Dermis lymphatic vessel endothelial cell (primary cell): ENCODE measurements around the gene ELK4. TPM values are rescaled to one million over a fixed set of nuclear protein-coding genes. Genes with fewer than 3 reads are reported as not detected.

Source experiments
- total RNA-seq: library from RNA; depleted of rRNA; stranded (reverse); fragments of >200 nt; gene quantifications from 2 replicates; pipeline ENCODE4 v1.2.1, GENCODE V29; 2014

ELK4 gene, protein sequence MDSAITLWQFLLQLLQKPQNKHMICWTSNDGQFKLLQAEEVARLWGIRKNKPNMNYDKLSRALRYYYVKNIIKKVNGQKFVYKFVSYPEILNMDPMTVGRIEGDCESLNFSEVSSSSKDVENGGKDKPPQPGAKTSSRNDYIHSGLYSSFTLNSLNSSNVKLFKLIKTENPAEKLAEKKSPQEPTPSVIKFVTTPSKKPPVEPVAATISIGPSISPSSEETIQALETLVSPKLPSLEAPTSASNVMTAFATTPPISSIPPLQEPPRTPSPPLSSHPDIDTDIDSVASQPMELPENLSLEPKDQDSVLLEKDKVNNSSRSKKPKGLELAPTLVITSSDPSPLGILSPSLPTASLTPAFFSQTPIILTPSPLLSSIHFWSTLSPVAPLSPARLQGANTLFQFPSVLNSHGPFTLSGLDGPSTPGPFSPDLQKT
- 35.0 and 65.5 TPM in 2 replicates for total RNA-seq

DNA sequence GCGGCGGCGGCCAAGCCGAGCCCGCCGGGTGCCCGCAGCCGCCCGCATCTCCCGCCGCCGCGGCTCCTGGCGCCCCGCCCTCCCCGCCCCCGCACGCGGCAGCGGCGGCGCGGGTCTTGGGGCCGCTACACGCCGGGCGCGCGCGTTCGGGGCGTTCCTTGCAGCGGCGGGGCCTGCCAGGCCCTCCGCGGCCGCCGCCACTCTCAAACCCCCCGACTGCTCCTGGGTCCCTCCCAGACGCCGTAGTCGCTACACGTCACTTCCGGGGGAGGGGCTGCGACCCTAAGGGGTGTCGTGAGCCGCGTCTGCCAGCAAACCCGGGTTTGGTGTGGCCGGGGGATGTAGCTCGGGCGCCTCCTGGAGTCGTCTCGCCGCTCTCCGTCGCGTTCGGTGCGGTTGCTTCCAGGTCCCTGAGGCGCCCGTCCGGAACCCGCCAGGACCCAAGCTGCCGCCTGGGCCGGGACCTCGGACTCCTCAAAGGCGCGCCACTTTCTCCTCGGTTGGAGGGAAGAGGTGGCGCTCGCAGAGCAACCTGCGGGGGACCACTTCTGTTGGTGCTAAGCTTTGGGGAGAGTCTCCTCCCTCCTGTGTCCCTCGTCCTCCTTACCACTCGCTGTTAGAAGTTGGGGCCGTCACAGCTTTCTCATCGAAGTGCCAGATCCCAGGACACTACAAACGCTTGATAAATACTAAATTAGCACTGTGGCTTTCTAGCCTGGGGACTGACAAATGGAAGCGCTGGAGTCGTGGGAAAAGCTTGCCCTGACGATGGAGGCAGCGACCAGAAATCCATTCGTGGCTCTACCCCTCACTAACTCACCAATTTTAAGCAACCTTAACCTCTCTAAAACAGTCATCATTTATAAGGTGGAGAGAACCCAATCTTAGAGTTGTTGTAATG, at the start of gene ELK4:
Gene ELK4, minus strand, starts transcription at position 244 of the 901 bp plus-strand sequence. CDS start 8,129 bp downstream, outside the sequence.

DNA sequence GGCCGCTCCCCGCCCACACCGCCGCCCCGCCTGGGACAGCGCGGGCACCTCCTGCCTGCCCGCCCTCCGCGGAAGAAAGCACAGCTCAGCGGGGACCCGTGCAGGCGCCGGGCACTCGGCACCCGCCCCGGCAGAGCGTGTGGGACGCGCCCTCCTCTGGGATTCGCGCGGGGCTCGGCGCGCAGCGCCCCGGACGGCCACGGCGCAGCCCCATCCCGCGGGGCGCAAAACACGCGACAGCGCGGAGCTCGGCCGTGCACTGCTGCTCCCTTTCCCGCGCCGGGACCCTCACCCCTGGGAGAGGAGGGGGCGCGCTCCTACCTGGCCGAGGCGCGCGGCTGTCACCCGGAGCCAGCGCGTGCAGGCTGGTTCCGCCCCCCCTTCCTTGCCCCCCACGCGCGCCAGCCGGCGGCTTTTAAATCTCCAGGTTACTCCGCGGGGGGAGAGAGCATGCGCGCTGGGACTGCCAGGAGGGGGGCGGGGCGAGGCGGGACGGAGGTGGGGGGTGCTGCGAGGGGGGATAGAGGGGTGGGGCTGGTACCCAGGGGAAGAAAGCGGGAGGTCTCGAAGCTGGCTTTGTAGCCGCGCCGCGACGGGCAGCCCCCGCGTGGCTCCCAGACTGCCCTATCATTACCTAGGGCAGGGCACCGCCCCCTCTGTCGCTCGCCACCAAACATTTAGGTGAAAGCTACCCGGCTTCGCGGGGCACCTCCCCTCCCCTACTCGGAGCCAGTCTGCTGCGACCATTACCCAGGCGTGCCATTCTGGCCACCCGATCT, 48.5 kb upstream of the ELK4 start, which contains the start of gene SLC45A3:
Gene SLC45A3, minus strand, starts transcription at position 437 of the 779 bp plus-strand sequence. CDS start 15,853 bp downstream, outside the sequence.

Other genes starting within 250 kb of the ELK4 start
- gene LEMD1, start 210.0 kb downstream of the ELK4 start, total RNA-seq = not detected in 2 replicates
- gene BLACAT1, start 176.0 kb downstream of the ELK4 start, total RNA-seq = not detected in 2 replicates
- gene CDK18, start 127.3 kb downstream of the ELK4 start, total RNA-seq = 0.11 and 0.26 TPM in 2 replicates
- 26.9 and 43.8 TPM in 2 replicates for gene SLC45A3, start 48.5 kb upstream of the ELK4 start, total RNA-seq
- 101 and 117 TPM in 2 replicates for gene NUCKS1, start 118.2 kb upstream of the ELK4 start, total RNA-seq
- gene RAB29, start 143.5 kb upstream of the ELK4 start, total RNA-seq = 22.2 and 25.4 TPM in 2 replicates
- 9.1 and 10.7 TPM in 2 replicates for gene SLC41A1, start 181.2 kb upstream of the ELK4 start, total RNA-seq
- 0.22 and 0.26 TPM in 2 replicates for gene PM20D1, start 218.1 kb upstream of the ELK4 start, total RNA-seq